Measurements from ENCODE around the gene DENND4A. TPM values are rescaled to one million over a fixed set of nuclear protein-coding genes. Genes with fewer than 3 reads are reported as not detected.

Gene DENND4A
- total RNA-seq = 10 to 100 TPM; 38.8 to 64.8 (median 52.3) TPM

DNA sequence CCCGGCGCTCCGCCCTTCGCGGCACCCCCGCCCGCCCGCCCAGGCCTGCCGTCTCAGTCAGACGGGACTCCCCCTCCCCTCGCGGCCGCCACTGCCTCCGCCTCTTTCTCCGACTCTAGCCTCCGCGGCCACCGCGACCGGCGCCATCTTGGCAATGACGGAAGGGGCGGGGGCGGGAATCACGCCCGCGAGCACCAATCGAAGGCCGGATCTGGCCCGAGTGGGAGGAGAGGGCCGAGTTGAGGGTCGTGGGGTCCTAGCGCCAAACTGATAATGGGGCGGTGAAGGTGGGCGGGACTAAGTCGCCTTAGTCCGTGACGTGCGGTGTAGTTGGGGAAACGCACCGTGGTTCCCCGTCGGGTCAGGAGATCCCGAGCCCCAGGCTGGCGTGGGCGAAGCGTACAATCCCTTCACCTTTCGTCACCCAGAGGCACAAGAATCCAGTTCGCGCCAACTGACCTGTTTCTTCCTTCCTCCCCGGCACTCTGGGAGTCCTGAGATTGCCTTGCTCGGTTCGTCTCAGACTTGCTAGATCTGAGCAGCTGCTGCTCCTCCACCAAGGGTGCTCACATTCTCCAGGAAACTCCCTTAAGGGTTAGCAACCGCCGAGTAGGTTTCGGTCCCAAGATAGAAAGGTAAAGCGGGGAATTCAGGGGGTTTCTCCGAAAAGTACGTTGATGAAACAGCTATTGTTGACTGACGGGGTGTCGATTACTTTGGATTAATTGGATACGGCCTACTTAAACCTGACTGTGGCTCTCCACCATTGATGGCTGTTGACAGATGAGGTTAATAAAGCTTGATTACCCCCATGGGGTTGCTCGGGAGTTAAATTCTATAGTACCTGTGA lies at the start of gene DENND4A:
DENND4A (minus strand) TSS at position 156 of the 850 bp plus-strand sequence. CDS start 35,843 bp downstream, outside the sequence.
- DNase-seq (ENCODE audit: low spot score) (peak; percentile 92), ATAC-seq (ENCODE audit: low FRiP score) (peak; percentile 97)
- no peak for TF ChIP-seq CTCF (IDR thresholded peaks at IDR 0.05)

- no peak for TF ChIP-seq CTCF (IDR thresholded peaks at IDR 0.05)
- ATAC-seq (ENCODE audit: low FRiP score) (no peak), DNase-seq (ENCODE audit: low spot score) (no peak)
These were observed 49.2 kb upstream of the DENND4A start for GRCh38 chr15:65841121-65841930.

DNA sequence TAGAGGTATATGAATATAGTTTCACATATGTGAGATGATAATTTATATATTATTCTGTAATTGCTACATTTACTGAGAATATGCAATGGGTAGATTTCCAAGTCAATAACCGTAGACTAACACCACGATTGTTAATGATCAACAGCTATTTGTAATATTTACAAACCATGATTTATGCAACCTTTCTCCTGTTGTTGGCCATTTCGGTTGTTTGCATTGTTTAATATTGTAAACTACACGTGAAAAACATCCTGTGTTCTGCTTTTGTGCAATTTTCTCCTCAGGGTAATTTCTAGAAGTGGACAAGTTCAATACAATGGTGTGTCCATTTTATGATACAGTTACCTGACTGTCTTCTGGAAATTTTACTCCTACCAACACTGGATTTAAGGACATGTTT lies 47.9 kb upstream of the DENND4A start:
- TF ChIP-seq CTCF (IDR thresholded peaks at IDR 0.05) = no peak
- ATAC-seq (ENCODE audit: low FRiP score) (no peak), DNase-seq (ENCODE audit: low spot score) (no peak)

GRCh38 chr15:65839354-65839901 lies 47.3 kb upstream of the DENND4A start:
- no peak for DNase-seq (ENCODE audit: low spot score)
- no peak for ATAC-seq (ENCODE audit: low FRiP score)
- TF ChIP-seq CTCF (IDR thresholded peaks at IDR 0.05) = no peak

GRCh38 chr15:65837301-65838294 lies 45.5 kb upstream of the DENND4A start:
- no peak for ATAC-seq (ENCODE audit: low FRiP score)
- no peak for TF ChIP-seq CTCF (IDR thresholded peaks at IDR 0.05)
- no peak for DNase-seq (ENCODE audit: low spot score)

- ATAC-seq (ENCODE audit: low FRiP score) (no peak), DNase-seq (ENCODE audit: low spot score) (no peak)
- no peak for TF ChIP-seq CTCF (IDR thresholded peaks at IDR 0.05)
These were observed 44.6 kb upstream of the DENND4A start for GRCh38 chr15:65836665-65837064.
